SK-N-SH (cell line): ENCODE measurements around the gene PPP1R13L. TPM values are rescaled to one million over a fixed set of nuclear protein-coding genes. Genes with fewer than 3 reads are reported as not detected.

Experiments used
- CTCF ChIA-PET: fragments of 300-600, 350-600 bp; formaldehyde crosslinking; extraction: SDS; loops from one replicate; lab custom pipeline; 2021; lab: Yijun Ruan, JAX
- POLR2A ChIA-PET: fragments of 350-600 bp; sonication (Branson Sonifier 250); formaldehyde crosslinking; extraction: SDS; loops from one replicate; lab custom pipeline; 2020; ENCODE audit warnings: antibody characterized with exemption, inconsistent platforms; lab: Yijun Ruan, JAX
- DNase-seq: peaks from one replicate; pipeline ENCODE4 v3.0.0; 2012
- H2AFZ ChIP-seq: fragments of 200-600 bp; sonication (generic); 2 replicates; pipeline ENCODE4 v1.8.1; 2016; ENCODE audit warnings: antibody characterized with exemption, mild to moderate bottlenecking, low read depth
- H3F3A ChIP-seq: fragments of 200-600 bp; sonication (generic); replicated peaks from 2 replicates; pipeline ENCODE3; 2016; ENCODE audit warnings: antibody characterized with exemption, mild to moderate bottlenecking; ENCODE audit not compliant: insufficient read depth
- H3K27ac ChIP-seq, 2 experiments: fragments of 200-500 bp in 1 of 2; fragments of 200-600 bp in 1 of 2; sonication (Bioruptor generic) in 1 of 2; sonication (generic), shearing (Covaris generic) in 1 of 2; 2 replicates each; pipeline versions ENCODE4 v1.5.1 to v1.6.1; 2014 to 2016; ENCODE audit warnings: low read depth in 2 of 2, inconsistent platforms in 1 of 2, low read length in 1 of 2, mild to moderate bottlenecking in 1 of 2, mixed read lengths in 1 of 2
- H3K27me3 ChIP-seq: fragments of 200-600 bp; sonication (generic), shearing (Covaris generic); 2 replicates; pipeline ENCODE4 v1.6.1; 2016; ENCODE audit warnings: mixed run types; ENCODE audit not compliant: insufficient read depth
- H3K36me3 ChIP-seq, 2 experiments: fragments of 200-500 bp in 1 of 2; fragments of 200-600 bp in 1 of 2; sonication (Bioruptor generic) in 1 of 2; sonication (generic) in 1 of 2; replicated peaks in 1 of 2; 2 replicates each; pipeline versions ENCODE3 to v1.5.1; 2014 to 2016; ENCODE audit warnings: low read length in 1 of 2, mild to moderate bottlenecking in 1 of 2; ENCODE audit not compliant: insufficient read depth in 2 of 2, control insufficient read depth in 1 of 2
- H3K4me1 ChIP-seq, 2 experiments: fragments of 200-500 bp in 1 of 2; fragments of 200-600 bp in 1 of 2; sonication (Bioruptor generic) in 1 of 2; sonication (generic), shearing (Covaris generic) in 1 of 2; 2 replicates each; pipeline versions ENCODE4 v1.5.1 to v1.6.1; 2014 to 2016; ENCODE audit warnings: low read depth in 1 of 2, low read length in 1 of 2, mixed run types in 1 of 2; ENCODE audit not compliant: insufficient read depth in 2 of 2, control insufficient read depth in 1 of 2
- H3K4me2 ChIP-seq: fragments of 200-600 bp; sonication (generic), shearing (Covaris generic); 2 replicates; pipeline ENCODE4 v1.6.1; 2017; ENCODE audit warnings: mixed run types
- H3K4me3 ChIP-seq, 2 experiments: fragments of 200-500 bp in 1 of 2; fragments of 200-600 bp in 1 of 2; sonication (Bioruptor generic) in 1 of 2; sonication (generic), shearing (Covaris generic) in 1 of 2; 2 replicates each; pipeline versions ENCODE4 v1.5.1 to v1.8.1; 2014 to 2016; ENCODE audit warnings: low read depth in 2 of 2, inconsistent platforms in 1 of 2, low read length in 1 of 2, mild to moderate bottlenecking in 1 of 2, mixed read lengths in 1 of 2, moderate library complexity in 1 of 2
- H3K79me2 ChIP-seq: fragments of 200-600 bp; sonication (generic); 2 replicates; pipeline ENCODE4 v1.8.1; 2017; ENCODE audit warnings: mild to moderate bottlenecking; ENCODE audit not compliant: insufficient read depth
- H3K9ac ChIP-seq: fragments of 200-600 bp; sonication (generic); 2 replicates; pipeline ENCODE4 v1.6.1; 2017; ENCODE audit warnings: mixed run types
- H3K9me2 ChIP-seq: fragments of 200-600 bp; sonication (generic); 2 replicates; pipeline ENCODE4 v1.6.1; 2017; ENCODE audit warnings: mixed run types
- H3K9me3 ChIP-seq: fragments of 200-600 bp; sonication (generic); 2 replicates; pipeline ENCODE4 v1.6.1; 2017; ENCODE audit warnings: mixed run types, mild to moderate bottlenecking, moderate library complexity
- H4K20me1 ChIP-seq: fragments of 200-600 bp; sonication (generic); 2 replicates; pipeline ENCODE4 v1.6.1; 2017; ENCODE audit warnings: mild to moderate bottlenecking, mixed run types; ENCODE audit not compliant: insufficient read depth
- EZH2phosphoT487 ChIP-seq: fragments of 200-600 bp; sonication (generic); IDR thresholded peaks from 2 replicates; pipeline ENCODE4 v1.6.1; 2017; ENCODE audit warnings: low read depth, mixed run types, mild to moderate bottlenecking, antibody characterized with exemption, moderate library complexity, borderline replicate concordance
- FOXM1 ChIP-seq: IDR thresholded peaks from 2 replicates; pipeline ENCODE4 v1.4.0; 2012; ENCODE audit warnings: low read depth, mild to moderate bottlenecking
- GABPA ChIP-seq: IDR thresholded peaks from 2 replicates; pipeline ENCODE4 v1.4.0; 2012; ENCODE audit warnings: low read depth, mild to moderate bottlenecking
- GATA2 ChIP-seq: sonication (generic); formaldehyde crosslinking; IDR thresholded peaks from 2 replicates; pipeline ENCODE4 v1.5.0; 2020; ENCODE audit warnings: mild to moderate bottlenecking, missing genetic modification reagents
- MXI1 ChIP-seq: IDR thresholded peaks from 2 replicates; pipeline ENCODE4 v1.6.1; 2012; ENCODE audit warnings: mild to moderate bottlenecking, low read depth, low read length, improper control_type of control experiment
- NFIC ChIP-seq: IDR thresholded peaks from 2 replicates; pipeline ENCODE4 v1.4.0; 2012; ENCODE audit warnings: borderline replicate concordance
- NRF1 ChIP-seq: IDR thresholded peaks from 2 replicates; pipeline ENCODE4 v1.6.1; 2012; ENCODE audit warnings: low read depth, mild to moderate bottlenecking, low read length
- RAD21 ChIP-seq: IDR thresholded peaks from 2 replicates; pipeline ENCODE4 v1.6.1; 2012; ENCODE audit warnings: mild to moderate bottlenecking, low read length
- SIN3A ChIP-seq: IDR thresholded peaks from 2 replicates; pipeline ENCODE4 v1.6.1; 2012; ENCODE audit warnings: low read depth, mild to moderate bottlenecking, low read length, moderate library complexity, borderline replicate concordance
- SMC3 ChIP-seq: IDR thresholded peaks from 2 replicates; pipeline ENCODE4 v1.6.1; 2012; ENCODE audit warnings: low read depth, low read length, improper control_type of control experiment
- TEAD4 ChIP-seq: IDR thresholded peaks from 2 replicates; pipeline ENCODE4 v1.4.0; 2012; ENCODE audit warnings: mild to moderate bottlenecking, borderline replicate concordance; ENCODE audit not compliant: insufficient read depth
- USF2 ChIP-seq: fragments of 150-350 bp; IDR thresholded peaks from 2 replicates; pipeline ENCODE4 v1.6.1; 2017; ENCODE audit warnings: antibody characterized with exemption, low read length, low read depth, borderline replicate concordance
- YY1 ChIP-seq: IDR thresholded peaks from 2 replicates; pipeline ENCODE4 v1.4.0; 2012; ENCODE audit warnings: low read depth, mild to moderate bottlenecking
- WGBS: methylation state at CpG from one replicate; pipeline ENCODE4 v1.1.6; 2017; ENCODE audit warnings: low lambda C conversion rate; 5-methylcytosine and 5-hydroxymethylcytosine counted together
- polyA plus RNA-seq, 3 experiments: library from polyadenylated mRNA; depleted of rRNA; stranded (reverse); fragments of >200 nt; gene quantifications; 2 replicates each; pipeline ENCODE4 v1.2.3, GENCODE V29; 2012
- TF ChIP-seq, protein P1 (sequence below): IDR thresholded peaks from 2 replicates; pipeline ENCODE4 v1.4.0; 2012; ENCODE audit warnings: low read depth, borderline replicate concordance
- TF ChIP-seq, protein P2 (sequence below): IDR thresholded peaks from 2 replicates; pipeline ENCODE4 v1.4.0; 2012; ENCODE audit warnings: low read depth
- TF ChIP-seq, protein P3 (sequence below): IDR thresholded peaks from 2 replicates; pipeline ENCODE4 v1.4.0; 2012; ENCODE audit warnings: low read depth, borderline replicate concordance

The PPP1R13L gene
- polyA plus RNA-seq, 1 of the 3 experiments (the other 2 are of a cell fraction), result 18.0 TPM

GRCh38 chr19:45451131-45451849, 46.4 kb upstream of the PPP1R13L start:
- no peaks in the 10 kb centered on the region for H4K20me1 ChIP-seq
- no peaks in the 10 kb centered on the region for H3K9me3 ChIP-seq
- DNase-seq, result no peak
- ChIA-PET POLR2A (no interaction called here), CTCF (interaction anchor here (1.0 to 5.2 kb wide), 2 partner anchors 12 to 27 kb away, joined by 3 to 27 read pairs; no protein-coding TSS in a partner anchor)
- peak overlapping the region; percentile 57; the same call in 1 of the 2 replicates for H2AFZ ChIP-seq
- no peaks in the 10 kb centered on the region for H3K27me3 ChIP-seq
- peak overlapping the region; percentile 55 to 64 for H3K4me3 ChIP-seq
- peaks cover 14% of the 10 kb centered on the region for H3F3A ChIP-seq
- H3K27ac ChIP-seq, result peak overlapping the region; percentile 4 to 82; a peak in 3 of 4 replicates
- H3K4me2 ChIP-seq, result peak overlapping the region; percentile 83
- peaks cover 10 to 19% of the 10 kb centered on the region in 2 experiments; a peak in 2 of 4 replicates for H3K4me1 ChIP-seq
- TF ChIP-seq MXI1, result 0 out of 2 replicates have a peak, but pooled peaks have one; percentile 1
- TF ChIP-seq, protein P1, sequence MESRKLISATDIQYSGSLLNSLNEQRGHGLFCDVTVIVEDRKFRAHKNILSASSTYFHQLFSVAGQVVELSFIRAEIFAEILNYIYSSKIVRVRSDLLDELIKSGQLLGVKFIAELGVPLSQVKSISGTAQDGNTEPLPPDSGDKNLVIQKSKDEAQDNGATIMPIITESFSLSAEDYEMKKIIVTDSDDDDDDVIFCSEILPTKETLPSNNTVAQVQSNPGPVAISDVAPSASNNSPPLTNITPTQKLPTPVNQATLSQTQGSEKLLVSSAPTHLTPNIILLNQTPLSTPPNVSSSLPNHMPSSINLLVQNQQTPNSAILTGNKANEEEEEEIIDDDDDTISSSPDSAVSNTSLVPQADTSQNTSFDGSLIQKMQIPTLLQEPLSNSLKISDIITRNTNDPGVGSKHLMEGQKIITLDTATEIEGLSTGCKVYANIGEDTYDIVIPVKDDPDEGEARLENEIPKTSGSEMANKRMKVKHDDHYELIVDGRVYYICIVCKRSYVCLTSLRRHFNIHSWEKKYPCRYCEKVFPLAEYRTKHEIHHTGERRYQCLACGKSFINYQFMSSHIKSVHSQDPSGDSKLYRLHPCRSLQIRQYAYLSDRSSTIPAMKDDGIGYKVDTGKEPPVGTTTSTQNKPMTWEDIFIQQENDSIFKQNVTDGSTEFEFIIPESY, result no peak
- WGBS, result 38% methylated on average over 11 of the region's 28 CpGs
- peak overlapping the region; percentile 94 for H3K9ac ChIP-seq
- H3K36me3 ChIP-seq, result no peaks in the 10 kb centered on the region
- H3K9me2 ChIP-seq, result no peaks in the 10 kb centered on the region
- no peaks in the 10 kb centered on the region for H3K79me2 ChIP-seq

- Histone ChIP-seq H3F3A (peaks cover 16% of the 10 kb centered on the region), H3K9me2 (no peaks in the 10 kb centered on the region), H3K79me2 (no peaks in the 10 kb centered on the region), H2AFZ (peak overlapping the region; percentile 74; the same call in 1 of the 2 replicates), H3K36me3 (no peaks in the 10 kb centered on the region), H3K27me3 (no peaks in the 10 kb centered on the region), H3K27ac (peak overlapping the region in 1 of 2 experiments; percentile 92; a peak in 3 of 4 replicates), H3K4me1 (peaks cover under 1 to 8% of the 10 kb centered on the region in 2 experiments; a peak in 2 of 4 replicates), H3K9ac (peak overlapping the region; percentile 96), H3K9me3 (no peaks in the 10 kb centered on the region), H4K20me1 (no peaks in the 10 kb centered on the region), H3K4me3 (peak overlapping the region; percentile 55 to 69), H3K4me2 (peak overlapping the region; percentile 87)
- WGBS, result 77% methylated on average over 5 of the region's 5 CpGs
- no peak for DNase-seq
- ChIA-PET POLR2A (no interaction called here), CTCF (interaction anchor here (3.0 to 15.0 kb wide), 2 partner anchors 10 to 23 kb away, joined by 38 to 870 read pairs; partner anchors contain the start of gene FOSB)
- TF ChIP-seq GATA2 (CRISPR knock-in tag) (no peak), FOXM1 (no peak), SMC3 (no peak), MXI1 (no peak)
- TF ChIP-seq, protein P2, sequence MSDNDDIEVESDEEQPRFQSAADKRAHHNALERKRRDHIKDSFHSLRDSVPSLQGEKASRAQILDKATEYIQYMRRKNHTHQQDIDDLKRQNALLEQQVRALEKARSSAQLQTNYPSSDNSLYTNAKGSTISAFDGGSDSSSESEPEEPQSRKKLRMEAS, result no peak
Observed at GRCh38 chr19:45450012-45450333, 45.1 kb upstream of the PPP1R13L start.

DNA sequence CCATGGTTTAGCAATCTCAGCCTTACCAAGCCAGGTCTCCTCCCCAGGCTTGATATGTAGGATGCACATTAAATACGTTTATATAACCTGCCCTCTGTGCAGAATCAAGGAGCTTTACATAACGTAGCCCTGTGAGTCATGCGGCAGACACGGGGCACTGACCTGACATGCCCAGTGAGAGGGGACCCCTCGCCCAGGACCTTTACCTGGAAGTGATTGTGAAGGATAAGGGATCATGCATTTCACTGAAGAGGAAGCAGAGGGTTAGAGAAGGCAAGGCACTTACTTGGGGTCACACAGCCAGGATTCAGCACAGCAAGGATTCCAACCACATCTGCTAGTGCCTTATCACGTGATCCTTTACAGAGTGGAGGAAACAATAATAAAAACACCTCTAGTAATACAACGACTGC, 44.0 kb upstream of the PPP1R13L start:
- no peaks in the 10 kb centered on the region for H4K20me1 ChIP-seq
- WGBS, result 70% methylated on average over 7 of the region's 7 CpGs
- no peak overlapping the region for H2AFZ ChIP-seq
- DNase-seq, result no peak
- H3K9me3 ChIP-seq, result no peaks in the 10 kb centered on the region
- CTCF ChIA-PET, result interaction anchor here (3.0 to 15.0 kb wide), 2 partner anchors 9 to 24 kb away, joined by 38 to 870 read pairs; partner anchors contain the start of gene FOSB
- no peaks in the 10 kb centered on the region for H3K79me2 ChIP-seq
- POLR2A ChIA-PET, result no interaction called here
- no peak overlapping the region for H3K4me2 ChIP-seq
- no peak overlapping the region for H3K4me3 ChIP-seq
- peaks cover 23% of the 10 kb centered on the region for H3F3A ChIP-seq
- no peaks in the 10 kb centered on the region for H3K27me3 ChIP-seq
- H3K9ac ChIP-seq, result no peak overlapping the region
- H3K36me3 ChIP-seq, result no peaks in the 10 kb centered on the region
- H3K27ac ChIP-seq, result no peak overlapping the region; a peak in 1 of 4 replicates
- peaks cover 0 to 13% of the 10 kb centered on the region in 2 experiments; a peak in 1 of 4 replicates for H3K4me1 ChIP-seq
- no peaks in the 10 kb centered on the region for H3K9me2 ChIP-seq
- TF ChIP-seq MXI1 (no peak), NFIC (no peak), YY1 (no peak), SIN3A (no peak), TEAD4 (no peak), USF2 (no peak), RAD21 (no peak), NRF1 (no peak), EZH2phosphoT487 (no peak), GABPA (no peak)
- TF ChIP-seq, protein P3, sequence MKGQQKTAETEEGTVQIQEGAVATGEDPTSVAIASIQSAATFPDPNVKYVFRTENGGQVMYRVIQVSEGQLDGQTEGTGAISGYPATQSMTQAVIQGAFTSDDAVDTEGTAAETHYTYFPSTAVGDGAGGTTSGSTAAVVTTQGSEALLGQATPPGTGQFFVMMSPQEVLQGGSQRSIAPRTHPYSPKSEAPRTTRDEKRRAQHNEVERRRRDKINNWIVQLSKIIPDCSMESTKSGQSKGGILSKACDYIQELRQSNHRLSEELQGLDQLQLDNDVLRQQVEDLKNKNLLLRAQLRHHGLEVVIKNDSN, result no peak
